HG03469 (cell line): Measurements from ENCODE around the gene TRAPPC14.

Experiments
- ATAC-seq: cut with Tn5 transposase; IDR thresholded peaks from one replicate; pipeline ENCODE4 v1.9.1; 2021; ENCODE audit warnings: mild to moderate bottlenecking, moderate library complexity, moderate number of reproducible peaks; ENCODE audit not compliant: unreplicated experiment

Gene TRAPPC14

GRCh38 chr7:100126931-100127865 is 31.3 kb downstream of the TRAPPC14 start, which contains the start of gene MBLAC1:
TSS of gene MBLAC1 (plus strand) at chr7:100126967. CDS start at chr7:100127396, 429 bp downstream.
- no peak for ATAC-seq

GRCh38 chr7:100126239-100126930 is 32.1 kb downstream of the TRAPPC14 start:
- no peak for ATAC-seq

GRCh38 chr7:100124301-100125230 is 34.0 kb downstream of the TRAPPC14 start:
- no peak for ATAC-seq

- ATAC-seq = no peak
Observed at GRCh38 chr7:100122568-100122967, 36.0 kb downstream of the TRAPPC14 start.

- ATAC-seq = no peak
Observed at GRCh38 chr7:100122067-100122466, 36.5 kb downstream of the TRAPPC14 start.

- ATAC-seq = no peak
Observed at GRCh38 chr7:100120733-100121036, 37.8 kb downstream of the TRAPPC14 start.

GRCh38 chr7:100119970-100120732 is 38.4 kb downstream of the TRAPPC14 start:
- no peak for ATAC-seq

- no peak for ATAC-seq
Observed at GRCh38 chr7:100119072-100119969, 39.2 kb downstream of the TRAPPC14 start, which contains the start of the genes CNPY4 and TAF6. TSS of gene CNPY4 (plus strand) at chr7:100119634. CDS start at chr7:100119745, 111 bp downstream. TSS of gene TAF6 (minus strand) at chr7:100119358. CDS start at chr7:100114209, 5,149 bp downstream.

- ATAC-seq = no peak
Observed at GRCh38 chr7:100118388-100119071, 40.0 kb downstream of the TRAPPC14 start.

GRCh38 chr7:100115026-100115425 is 43.5 kb downstream of the TRAPPC14 start:
- ATAC-seq = no peak

GRCh38 chr7:100111914-100112313 is 46.6 kb downstream of the TRAPPC14 start:
- ATAC-seq = no peak

- ATAC-seq = no peak
Observed at GRCh38 chr7:100111156-100111555, 47.4 kb downstream of the TRAPPC14 start.

GRCh38 chr7:100109521-100110163 is 48.9 kb downstream of the TRAPPC14 start:
- ATAC-seq = no peak

GRCh38 chr7:100107890-100108289 is 50.6 kb downstream of the TRAPPC14 start:
- ATAC-seq = no peak

- no peak for ATAC-seq
Observed at GRCh38 chr7:100107125-100107737, 51.3 kb downstream of the TRAPPC14 start.

GRCh38 chr7:100106633-100107032 is 51.9 kb downstream of the TRAPPC14 start:
- no peak for ATAC-seq

GRCh38 chr7:100105534-100105933 is 53.0 kb downstream of the TRAPPC14 start:
- no peak for ATAC-seq
